ENCODE measurements around the gene ADAMTS16.

DNA sequence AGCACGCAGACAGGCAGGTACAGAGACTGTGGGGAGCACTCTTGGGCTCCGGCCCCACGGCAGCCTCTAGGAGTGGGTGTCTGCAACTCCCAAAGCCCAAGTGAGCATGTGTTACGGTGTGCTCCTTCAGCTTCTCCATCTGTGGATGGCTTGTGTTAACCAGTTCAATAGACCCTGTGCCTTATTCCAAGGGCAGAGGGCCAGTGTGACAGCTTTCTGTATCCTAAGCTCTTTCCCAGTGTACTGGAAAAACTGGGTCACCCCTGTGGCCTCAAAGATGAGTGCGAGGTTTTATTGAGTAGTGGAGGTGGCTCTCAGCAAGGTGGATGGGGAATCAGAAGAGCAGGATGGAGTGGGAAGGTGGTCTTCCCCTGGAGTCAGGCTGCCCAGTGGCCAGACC, 78.3 kb downstream of the ADAMTS16 start:
- TF ChIP-seq POLR2AphosphoS5 (IDR thresholded peaks at IDR 0.05; ENCODE audit: borderline replicate concordance, low read depth, low read length) (no peak), FOXP2 (optimal IDR thresholded peaks at IDR 0.05; ENCODE audit: control extremely low read depth, extremely low read length, insufficient read depth) (no peak)
